GM18517 (cell line): ENCODE data around the gene L2HGDH.
"Not testable (repeated sequence)": the region's sequence is repeated elsewhere in the genome, so short reads cannot be mapped to it uniquely, and the experiment has no call there.

Experiments used
- ATAC-seq: cut with Tn5 transposase; IDR thresholded peaks from one replicate; pipeline ENCODE4 v1.9.1; 2021; ENCODE audit warnings: mild to moderate bottlenecking, moderate library complexity; ENCODE audit not compliant: unreplicated experiment

Gene L2HGDH

GRCh38 chr14:50311972-50312733 is at the start of gene L2HGDH, which contains the start of gene DMAC2L:
Gene L2HGDH (minus strand): TSS chr14:50312229. CDS start chr14:50312150, 79 bp downstream.
Gene DMAC2L (plus strand): TSS chr14:50312324. CDS start chr14:50321488, 9,164 bp downstream.
- ATAC-seq, result peak; percentile 80

DNA sequence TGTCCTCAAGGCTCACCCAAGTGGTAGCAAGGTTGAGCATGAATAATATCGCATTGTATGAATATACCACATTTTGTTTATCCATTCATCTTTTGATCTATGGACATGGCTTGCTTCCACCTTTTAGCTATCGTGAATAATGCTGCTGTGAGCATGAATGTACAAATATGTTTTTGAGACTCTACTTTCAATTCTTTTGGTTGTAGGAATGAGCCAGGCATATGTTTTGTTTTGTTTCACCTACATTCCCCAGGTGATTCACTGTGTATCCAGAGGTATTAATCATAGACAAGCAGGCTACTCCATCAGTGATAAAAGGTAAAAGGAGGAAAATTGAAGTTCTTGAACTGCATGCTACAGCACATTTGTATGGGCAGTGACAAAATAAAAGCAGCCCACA is 48.8 kb upstream of the L2HGDH start:
- ATAC-seq, result no peak

DNA sequence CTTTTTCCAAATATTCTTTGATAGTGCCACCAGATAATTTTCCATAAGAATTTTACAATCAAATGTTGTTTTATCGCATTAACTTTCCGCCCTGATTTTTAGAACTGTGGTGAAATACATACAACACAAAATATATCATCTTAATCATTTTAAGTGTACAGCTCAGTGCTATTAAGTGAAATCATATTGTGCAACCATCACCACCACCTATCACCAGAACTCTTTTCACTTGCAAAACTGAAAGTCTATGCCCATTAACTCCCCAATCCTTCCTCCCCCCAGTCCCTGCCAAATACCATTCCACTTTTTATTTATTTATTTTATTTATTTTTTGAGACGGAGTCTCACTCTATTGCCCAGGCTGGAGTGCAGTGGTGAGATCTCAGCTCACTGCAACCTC is 48.1 kb upstream of the L2HGDH start:
- no peak for ATAC-seq

- no peak for ATAC-seq
Observed at GRCh38 chr14:50359631-50360030, 47.6 kb upstream of the L2HGDH start.

DNA sequence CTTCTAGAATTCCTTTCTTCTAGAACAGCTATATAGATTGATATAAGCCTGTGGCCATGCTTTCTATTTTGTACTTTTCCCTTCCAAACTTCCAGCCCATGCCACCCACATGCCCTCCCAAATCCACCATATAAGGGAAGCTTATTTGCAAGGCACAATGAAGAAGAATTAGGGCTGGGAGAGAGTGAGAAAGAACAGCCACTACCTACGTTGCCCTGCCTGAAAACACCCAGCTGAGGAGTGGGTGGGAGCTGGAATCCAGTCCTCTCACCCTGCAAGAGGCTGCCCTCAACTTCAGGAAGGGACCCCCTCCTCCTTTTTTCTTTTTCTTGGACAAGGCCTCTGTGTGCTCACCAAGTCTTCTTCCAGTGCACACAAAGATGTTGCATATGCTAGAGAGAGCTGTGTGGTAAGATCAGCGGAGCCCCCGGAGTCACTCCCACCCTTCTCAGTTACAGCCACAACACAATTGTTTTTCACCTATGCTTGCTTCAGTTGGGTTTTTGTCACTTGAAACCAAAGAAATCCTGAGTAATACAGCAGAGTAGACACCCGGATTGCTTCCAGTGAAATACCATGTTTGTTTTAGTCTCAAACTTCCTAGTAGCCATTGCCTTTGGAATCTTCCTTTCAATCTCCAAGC is 45.8 kb upstream of the L2HGDH start:
- ATAC-seq, result no peak

DNA sequence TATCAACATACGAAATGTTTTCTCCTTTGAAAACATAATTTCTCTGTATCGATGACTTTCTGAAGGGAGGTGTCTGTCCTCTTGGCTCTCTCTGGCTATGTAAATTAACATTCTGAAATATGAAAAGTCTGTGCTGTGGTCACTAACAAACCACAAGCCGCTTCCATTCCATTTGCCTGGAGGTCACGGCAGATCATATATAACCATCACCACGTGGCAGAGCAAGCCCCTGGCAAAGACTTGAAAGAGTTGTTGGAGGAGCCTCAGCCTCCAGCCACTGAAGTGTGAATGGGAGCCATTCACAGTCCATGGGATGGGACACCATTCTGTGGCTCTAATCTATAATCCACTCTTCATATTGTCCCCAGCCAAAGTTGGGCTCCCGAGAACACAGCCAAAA is 45.1 kb upstream of the L2HGDH start:
- ATAC-seq, result no peak

DNA sequence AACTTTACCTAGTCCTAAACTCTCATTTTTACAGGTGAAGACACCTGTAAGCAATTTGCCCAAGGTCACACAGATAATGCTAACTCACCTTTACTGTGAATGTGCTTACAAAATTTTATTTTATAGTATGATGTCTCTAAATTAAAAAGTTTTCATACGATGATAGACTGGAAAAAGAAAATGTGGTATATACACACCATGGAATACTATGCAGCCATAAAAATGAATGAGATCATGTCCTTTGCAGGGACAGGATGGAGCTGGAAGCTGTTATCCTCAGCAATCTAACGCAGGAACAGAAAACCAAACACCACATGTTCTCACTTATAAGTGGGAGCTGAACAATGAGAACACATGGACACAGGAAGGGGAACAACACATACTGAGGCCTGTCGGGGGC is 44.3 kb upstream of the L2HGDH start:
- ATAC-seq, result not testable (repeated sequence)

DNA sequence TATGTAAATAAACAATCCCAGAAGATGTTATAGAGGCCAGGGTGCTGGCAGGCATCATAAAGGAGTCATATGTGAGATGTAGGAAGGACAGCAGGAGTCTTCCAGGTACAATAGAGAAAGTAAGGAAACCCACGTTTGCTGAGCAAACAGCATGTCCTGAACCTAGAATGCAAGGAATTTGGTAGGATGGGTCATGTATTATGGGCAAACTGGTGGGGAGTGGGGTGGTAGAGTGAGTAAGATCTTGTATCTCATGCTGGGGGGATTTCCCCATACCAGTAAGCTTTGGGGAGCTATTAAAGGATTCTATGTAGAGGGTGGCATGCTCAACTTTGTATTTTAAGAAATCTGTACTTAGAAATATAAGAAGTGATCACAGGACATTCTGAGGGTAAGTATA is 43.7 kb upstream of the L2HGDH start:
- ATAC-seq, result no peak

GRCh38 chr14:50354527-50354926 is 42.5 kb upstream of the L2HGDH start:
- no peak for ATAC-seq

DNA sequence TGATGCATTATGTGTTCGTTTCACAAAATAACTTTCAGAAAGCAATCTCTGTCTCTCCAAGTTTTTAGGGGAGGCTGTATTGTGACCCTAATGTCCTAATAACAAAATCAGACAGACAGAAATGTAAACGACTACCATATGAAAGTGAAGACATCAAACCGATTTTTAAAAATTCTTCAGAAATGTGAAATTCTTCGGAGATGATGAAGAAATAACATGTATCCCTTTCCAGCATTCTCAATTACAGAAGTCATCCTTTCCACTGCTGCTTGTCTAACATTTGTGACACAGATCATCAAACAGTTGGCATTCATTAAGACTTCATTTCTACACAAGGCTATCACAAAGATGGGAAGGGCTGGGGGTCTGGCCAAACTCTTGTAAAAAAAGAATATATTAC is 41.1 kb upstream of the L2HGDH start:
- ATAC-seq, result no peak

DNA sequence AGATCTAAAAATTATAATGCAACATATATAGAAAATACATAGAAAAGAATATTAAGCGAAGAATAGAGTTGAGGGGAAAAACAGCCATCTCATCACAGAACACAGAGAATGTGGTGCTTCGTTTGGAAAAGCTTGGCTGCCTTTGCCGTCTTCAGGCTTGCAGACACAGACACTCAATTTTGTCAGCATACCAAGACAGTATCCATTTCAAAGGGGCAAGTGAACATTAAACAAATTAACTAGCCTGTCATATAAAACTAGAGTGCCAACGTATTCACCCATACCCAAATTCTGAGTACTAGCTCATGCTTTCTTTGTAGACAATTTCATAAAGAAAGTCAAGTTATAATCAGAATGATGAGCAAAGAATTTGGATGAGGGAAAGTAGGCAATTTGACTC is 40.6 kb upstream of the L2HGDH start:
- no peak for ATAC-seq

DNA sequence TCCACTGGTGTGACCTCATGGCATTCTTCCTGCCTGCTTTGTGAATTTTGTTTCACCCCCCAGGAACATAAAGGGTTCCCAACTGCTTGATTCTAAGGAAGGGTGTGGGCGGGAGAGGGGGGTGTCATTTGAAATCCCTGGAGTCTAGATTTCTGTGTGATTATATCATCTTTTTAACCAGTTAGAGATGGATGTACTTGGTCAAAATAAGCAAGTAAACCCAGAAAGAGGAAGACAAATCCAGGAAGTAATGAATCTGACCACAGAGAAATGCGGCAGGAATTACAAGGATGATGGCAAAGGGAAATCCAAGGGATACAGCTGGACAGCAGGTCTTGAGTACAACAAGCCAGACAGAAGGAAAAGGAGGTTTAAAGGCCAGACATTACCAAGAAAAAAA is 38.9 kb upstream of the L2HGDH start:
- ATAC-seq, result no peak

DNA sequence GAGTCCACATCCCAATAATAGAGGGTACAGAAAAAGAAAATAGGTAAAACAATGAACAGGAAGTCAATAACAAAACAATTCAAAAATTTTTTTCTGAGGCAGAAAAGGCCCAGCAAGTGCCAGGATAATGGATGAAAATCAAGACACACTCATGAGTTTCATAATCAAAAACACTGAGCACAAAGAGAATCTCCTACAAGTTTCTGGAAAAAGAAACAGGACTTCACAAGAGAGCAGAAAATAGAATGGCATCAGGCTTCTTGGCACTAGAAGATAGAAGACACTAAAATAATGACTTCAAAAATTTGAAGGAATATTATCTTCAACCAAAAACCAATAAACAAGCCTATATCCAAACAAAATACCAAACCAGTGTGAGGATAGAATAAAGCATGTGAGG is 36.9 kb upstream of the L2HGDH start:
- ATAC-seq, result no peak

GRCh38 chr14:50347521-50347920 is 35.5 kb upstream of the L2HGDH start:
- no peak for ATAC-seq

- ATAC-seq, result no peak
Observed at GRCh38 chr14:50345846-50346422, 33.9 kb upstream of the L2HGDH start.

DNA sequence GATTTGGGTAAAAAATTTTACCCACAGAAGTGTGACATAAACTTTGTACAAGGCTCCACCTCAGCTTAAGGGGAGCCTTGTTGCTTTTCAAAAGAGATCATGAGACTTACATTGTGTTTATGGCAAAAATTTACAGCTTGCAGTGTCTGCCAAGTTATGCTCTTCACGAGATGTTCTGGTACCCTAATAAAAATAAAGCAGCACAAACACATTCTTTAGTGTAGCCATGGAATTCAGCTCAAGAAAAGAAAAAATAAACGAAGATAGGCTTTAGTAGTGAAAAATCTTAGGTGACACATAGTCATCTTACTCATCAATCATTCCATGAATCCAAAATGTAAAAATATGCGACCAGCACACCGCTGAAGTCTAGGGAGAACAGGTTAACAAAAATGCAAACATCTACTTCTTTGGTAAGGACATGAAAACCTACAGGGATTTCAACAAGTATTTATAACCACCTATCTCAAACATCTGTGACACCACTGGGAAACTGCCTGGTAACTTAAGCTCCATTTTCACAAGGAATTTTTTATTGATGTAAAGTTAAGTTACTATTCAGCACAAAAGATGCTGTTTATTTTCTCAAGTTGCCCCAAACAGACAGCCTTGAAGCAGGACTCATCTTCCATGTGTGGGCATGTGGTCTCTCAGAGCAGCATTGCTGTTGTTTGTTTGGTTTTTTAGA is 33.0 kb upstream of the L2HGDH start:
- no peak for ATAC-seq

DNA sequence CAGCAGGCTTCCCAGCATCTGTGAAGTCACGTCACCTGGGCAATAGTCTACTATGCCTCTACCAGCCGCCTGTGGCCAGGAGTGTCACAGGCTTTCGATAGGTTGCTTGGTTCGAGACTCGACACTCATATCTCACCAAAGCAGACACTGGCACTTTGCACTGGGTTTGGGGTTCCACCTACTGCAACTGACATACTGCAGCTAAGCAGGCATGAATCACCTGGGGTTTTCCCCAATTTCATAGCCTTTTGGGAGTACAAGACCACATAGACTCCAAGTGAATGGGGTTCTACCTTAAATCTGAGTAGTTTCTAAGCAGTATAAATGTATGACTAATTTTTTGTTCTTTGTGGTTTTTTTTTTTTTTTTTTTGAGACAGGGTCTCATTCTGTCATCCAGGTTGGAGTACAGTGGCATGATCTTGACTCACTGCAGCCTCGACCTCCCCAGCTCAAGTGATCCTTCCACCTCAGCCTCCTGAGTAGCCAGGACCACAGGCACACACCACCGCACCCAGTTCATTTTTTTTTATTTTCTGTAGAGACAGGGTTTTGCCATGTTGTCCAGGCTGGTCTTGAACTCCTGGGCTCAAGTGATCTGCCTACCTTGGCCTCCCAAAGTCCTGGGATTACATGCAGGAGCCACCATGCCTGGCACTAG is 32.2 kb upstream of the L2HGDH start:
- peak; percentile 84 for ATAC-seq

DNA sequence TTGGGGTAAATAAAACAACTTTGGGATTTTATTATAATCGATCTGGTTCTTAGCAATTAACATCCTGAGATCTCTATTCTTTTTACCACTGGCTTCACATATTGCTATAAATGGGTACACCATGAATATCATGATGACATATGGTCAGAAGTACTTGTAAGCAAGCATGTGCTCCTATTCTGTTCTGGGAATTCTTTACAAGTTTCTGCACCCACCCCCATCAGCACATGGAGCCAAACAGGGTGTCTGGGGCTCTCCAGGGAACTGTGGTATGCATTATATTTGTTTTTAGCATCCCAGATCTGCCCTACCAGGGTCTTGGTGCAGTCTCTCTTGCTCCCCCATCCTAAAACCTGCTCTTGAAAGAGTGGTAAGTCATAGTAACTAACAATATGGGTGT is 31.4 kb upstream of the L2HGDH start:
- no peak for ATAC-seq

- ATAC-seq, result no peak
Observed at GRCh38 chr14:50342221-50343078, 30.4 kb upstream of the L2HGDH start.

DNA sequence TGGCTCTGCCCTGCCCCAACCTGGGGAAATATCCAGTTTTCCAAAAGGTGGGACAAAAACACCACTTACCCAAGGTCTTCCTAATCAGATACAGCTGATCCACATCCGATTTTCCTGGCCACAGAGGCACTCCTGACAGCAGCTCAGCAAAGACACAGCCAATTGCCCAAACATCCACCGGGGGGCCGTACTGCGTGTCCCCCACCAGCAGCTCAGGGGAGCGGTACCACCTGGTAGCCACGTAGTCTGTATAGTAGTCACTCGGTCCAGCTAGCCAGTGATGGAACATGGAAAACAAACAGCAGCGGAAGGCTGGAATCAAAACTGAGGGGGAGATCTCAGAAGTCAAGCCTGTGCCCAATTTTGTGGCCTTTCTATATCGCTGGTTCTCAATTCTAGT is 28.9 kb upstream of the L2HGDH start:
- no peak for ATAC-seq
